Measurements from ENCODE around the gene EPHX1.
"Not testable (repeated sequence)": the region's sequence is repeated elsewhere in the genome, so short reads cannot be mapped to it uniquely, and the experiment has no call there.

The EPHX1 gene

DNA sequence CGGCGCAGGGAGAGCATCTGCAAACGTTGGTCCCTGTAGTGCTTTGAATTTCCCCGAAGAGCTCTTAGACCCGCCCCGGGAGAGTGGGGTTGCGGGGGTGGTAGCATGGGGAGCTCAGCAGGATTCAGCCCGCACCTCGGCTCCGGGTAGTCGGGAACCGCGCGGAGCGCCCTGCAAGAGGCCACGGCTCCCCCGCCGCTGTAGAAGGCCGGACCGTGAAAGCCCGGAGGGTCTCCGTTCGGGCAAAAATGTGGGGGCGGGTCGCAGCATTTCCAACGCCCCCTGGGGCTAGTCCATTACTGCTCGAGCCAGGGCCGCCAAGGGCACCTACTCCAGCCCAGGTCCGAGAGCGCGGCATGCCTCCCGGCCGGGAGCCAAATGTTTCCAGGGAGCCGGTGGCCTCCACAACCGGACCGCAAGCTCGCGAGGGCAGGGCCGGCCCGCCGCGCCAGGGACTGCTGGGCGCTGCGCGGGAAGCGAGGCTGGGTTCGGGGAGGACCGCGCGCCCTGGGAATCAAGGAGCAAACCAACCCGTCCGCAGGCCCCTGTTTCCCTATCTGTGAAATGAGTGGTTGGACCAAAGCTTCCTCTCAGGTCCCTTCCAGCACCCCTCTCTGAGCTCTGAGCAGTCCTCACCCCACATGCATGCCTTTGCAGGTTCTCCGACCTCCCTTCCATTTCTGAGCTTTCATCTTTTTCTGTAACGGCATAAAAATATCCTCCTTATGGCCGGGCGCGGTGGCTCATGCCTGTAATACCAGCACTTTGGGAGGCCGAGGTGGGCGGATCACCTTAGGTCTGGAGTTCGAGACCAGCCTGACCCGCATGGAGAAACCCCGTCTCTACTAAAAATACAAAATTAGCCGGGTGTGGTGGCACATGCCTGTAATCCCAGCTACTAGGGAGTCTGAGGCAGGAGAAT is 73.0 kb downstream of the EPHX1 start:
- no peak for DNase-seq

DNA sequence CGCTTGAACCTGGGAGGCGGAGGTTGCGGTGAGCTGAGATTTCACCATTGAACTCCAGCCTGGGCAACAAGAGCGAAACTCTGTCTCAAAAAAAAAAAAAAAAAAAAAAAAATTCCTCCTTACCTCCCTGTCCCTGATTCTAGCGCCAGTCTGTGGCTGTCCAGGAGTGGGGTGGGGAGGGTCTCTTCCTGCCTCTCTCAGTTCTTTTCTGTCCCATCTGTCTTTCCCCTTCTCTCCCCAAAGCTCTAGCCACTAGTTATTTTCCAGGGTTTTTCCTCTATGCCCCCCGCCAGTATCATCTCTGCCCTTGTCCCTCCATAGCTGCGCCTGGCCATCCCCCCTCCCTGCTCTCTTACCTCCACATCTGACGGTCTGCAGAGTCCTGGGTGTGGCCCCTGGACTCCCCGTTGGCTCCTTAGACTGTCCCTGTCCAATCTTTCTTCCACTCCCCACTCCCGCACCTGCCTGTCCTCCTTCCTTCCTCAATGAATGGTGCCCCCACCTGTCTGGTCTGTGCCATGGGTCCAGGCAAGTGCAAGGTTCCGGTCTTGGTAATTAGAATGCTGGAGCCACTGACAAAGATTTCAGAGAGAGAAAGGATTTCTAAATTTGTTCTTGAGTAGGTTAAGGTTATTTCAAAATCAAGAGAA is 73.8 kb downstream of the EPHX1 start:
- no peak for DNase-seq

DNA sequence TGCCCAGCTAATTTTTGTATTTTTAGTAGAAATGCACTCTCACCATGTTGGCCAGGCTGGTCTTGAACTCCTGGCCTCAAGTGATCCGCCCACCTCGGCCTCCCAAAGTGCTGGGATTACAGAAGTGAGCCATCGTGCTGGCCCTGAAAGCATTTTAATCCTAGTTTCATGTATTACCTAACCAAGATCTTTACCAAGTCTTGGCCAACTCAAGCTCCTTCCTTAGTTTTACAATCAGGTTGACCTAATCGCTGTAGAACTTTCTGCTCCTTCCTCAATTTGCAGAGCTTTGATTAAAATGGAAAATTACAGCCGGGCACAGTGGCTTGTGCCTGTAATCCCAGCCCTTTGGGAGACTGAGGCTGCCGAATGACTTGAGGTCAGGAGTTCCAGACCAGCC is 75.4 kb downstream of the EPHX1 start:
- DNase-seq: no peak

DNA sequence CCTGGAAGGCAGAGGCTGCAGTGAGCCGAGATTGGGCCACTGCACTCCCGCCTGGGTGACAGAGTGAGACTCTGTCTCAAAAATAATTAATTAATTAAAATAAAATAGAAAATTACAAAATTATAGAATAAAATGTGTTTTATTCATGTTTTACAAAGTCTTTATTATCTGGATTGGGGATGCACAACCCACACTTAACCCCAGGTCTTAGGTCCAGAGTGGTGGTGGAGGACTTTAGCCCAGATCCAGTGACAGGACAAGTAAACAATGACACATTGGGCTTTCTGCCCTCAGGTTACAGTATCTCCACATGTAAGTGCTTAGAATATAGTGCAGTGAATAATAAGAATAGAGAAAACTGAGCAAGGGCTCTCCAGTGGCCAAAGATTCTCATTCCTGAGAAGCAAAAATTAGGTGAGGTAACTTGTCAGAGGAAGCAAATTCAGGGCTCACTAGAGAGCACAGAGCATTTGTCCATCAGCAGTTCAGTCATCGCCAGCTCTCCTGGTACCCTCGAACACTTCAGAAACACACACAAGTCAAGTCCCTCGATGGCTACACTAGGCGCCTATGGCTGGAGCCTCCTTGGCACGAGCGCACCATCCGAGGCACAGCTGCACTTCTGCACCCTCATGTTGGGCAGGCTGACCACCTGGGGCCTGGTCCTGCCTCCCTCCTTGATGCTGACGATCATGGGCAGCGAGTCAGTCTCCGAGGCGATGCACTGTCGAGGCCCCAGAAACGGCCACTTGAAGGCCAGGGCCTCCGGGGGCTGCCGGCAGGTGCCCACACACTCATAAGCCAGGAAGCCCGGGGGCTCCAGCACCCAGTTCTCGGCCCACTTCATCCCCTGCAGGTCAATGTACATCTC is 76.5 kb downstream of the EPHX1 start:
- DNase-seq: no peak

DNA sequence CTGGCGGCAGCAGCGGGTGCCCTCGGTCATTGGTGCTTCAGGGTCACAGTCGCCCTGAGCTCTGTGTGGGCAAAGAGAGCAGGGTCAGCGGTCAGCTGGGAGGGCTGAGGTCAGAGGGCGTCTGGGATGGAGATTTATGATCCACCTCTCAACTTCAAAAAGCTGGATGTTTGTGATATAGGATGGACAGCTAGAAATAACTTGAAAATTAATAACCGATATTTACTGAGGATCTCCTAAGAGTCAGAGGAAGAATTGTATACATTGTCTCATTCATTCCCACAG is 77.0 kb downstream of the EPHX1 start:
- no peak for DNase-seq

DNA sequence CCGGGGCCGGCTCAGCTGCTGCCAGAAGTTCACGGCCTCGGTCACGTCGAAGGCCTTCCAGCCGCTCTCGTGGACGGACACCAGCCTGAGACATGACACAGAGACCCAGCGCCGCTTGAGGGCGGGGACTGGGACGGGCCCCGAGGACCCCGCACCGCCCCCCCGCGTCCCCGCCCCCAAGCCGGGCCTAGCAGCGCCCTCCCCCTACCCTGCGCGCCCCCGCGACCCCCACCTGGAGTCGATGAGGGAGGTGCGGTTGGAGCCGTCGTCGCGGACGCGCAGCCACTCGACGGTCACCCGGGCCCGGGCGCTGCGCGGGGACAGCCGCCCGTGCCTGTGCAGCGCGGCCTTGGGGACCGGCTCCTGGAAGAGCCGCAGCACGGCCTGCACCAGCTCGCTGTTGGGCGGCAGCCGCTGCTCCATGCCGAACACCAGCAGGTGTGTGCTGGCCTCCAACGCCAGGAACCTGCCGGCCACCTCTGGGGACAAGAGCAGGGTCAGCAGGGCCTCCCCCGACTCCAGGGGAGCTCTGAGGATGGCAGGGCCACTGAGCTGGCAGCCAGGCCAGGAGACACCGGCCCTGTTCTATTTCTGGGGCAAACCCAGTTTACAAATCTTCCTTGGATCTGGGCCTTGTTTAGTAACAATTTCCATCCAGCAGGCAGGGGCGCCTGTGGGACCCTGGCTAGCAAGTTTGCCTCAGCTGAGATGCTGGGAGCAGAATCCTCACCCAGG is 77.8 kb downstream of the EPHX1 start:
- not testable (repeated sequence) for DNase-seq

DNA sequence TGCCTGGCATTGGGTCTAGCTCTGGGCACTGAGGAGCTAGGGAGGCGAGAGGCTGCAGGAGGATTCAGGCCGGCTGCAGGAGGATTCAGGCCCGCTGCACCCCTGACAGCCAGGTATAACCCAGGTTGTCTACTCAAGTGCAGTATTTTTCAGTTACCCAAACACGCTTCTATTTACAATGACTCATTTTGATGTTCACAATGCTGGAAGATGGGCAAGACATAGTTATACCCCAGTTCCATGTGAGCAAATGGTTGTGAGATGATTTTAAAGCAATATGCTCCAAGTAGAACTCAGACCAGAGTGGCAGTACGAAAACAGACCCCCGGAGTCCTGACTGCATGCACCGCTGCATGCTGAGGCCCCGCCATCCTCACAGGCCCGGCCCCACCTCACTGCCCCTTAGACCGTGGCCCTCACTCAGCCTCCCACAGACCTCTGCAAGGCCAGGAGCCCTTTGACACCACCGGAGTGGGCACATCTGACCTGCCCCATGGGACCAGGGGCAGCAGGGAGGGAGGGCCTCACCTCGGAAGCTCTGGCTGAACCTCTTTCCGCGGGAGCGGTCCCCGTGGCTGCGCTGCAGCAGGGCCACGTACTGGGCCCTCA is 78.5 kb downstream of the EPHX1 start:
- no peak for DNase-seq

DNA sequence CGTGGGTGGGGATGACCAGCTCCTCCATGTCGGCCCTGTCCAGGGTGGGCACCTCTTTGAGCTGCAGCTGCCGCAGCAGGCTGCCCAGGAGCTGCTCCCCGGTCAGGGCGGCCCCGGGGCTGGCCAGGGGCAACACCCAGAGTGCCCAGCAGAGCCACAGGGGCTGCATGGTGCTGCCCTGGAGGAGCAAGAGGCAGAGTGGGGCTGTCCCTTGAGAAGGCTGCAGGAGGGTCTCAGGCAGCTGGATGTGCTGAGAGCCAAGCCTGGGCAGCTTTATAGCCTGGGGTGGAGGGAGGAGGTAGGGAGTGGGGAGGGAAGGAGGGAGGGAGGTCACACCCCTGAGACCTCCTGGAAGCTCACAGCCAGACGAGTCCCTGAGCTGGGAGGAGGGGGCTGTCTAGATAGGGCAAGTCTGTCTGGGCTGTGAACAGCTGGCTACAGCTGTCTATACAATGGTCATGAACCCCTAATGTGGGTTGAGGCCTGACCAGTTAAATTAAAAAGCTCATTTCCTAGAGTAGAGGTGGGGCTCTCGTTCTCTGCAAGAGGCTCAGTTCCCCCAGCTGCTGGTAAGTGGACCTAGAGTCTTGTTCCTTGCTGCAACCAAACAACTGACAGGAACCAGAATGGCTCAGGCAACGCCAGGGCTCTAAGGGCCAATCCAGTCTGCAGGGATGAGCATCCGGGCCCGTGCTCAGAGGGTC is 79.1 kb downstream of the EPHX1 start, which contains the start of gene LEFTY1:
LEFTY1 (minus strand) TSS at position 249 of the 704 bp plus-strand sequence; CDS start at position 169, 80 bp downstream.
- no peak for DNase-seq

DNA sequence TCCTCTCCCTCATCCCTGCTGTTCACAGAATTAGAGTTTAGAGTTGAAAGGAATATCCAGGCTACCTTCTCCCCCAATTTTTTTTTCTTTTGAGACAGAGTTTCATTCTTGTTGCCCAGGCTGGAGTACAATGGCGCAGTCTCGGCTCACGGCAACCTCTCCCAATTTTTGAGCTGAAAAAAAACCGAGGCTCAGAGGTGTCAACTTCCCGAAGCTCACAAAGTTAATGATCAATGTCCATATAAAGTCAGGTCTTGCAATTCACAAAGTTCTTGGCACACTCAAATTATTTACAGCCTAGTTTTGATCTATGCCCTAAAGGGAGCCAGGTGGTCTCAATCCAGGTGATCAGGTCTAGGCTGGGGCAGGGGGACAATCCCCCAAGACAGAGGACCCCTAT is 79.8 kb downstream of the EPHX1 start:
- no peak for DNase-seq

DNA sequence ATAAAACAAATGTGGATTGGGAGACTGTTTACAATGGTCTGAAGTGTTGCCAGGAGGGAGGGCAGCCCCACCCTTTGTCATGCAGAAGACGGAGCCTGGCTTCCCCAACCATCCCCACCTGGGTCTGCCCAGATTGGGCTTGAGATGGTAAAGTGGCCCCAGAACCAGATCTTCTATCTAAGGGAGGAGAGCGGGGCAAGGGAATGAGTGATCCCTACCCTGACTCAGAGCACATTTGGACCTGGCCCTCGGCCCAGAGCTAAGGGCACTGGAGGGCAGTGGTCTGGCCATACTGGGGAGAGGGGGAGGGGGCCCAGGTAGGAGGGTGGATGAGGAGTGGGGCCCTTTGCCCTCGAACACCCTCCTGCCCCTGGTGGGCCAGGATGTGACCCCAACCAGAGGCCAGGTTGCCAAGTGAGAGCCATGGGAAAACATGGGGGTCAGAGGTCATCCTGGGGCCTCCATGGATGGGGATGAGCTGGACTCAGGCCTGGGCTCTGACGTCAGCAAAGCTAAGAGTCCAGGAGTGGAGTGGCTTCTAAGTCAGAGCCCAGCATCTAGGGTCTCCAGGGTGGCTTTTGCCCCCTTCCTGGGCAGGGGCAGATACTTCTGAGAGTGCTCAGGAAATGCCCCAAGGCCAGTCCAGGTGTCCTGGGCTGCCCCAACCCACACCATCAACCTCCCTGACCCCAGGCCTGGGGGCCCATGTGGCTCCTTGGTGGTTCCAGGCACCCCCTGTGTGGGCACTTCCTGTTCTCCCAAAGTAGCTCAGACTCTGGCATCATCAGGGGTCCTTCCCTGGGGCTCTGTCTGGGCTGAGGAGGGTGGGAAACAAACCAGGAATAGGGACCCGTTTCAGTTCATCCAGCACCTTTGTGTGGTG is 80.7 kb downstream of the EPHX1 start:
- no peak for DNase-seq

DNA sequence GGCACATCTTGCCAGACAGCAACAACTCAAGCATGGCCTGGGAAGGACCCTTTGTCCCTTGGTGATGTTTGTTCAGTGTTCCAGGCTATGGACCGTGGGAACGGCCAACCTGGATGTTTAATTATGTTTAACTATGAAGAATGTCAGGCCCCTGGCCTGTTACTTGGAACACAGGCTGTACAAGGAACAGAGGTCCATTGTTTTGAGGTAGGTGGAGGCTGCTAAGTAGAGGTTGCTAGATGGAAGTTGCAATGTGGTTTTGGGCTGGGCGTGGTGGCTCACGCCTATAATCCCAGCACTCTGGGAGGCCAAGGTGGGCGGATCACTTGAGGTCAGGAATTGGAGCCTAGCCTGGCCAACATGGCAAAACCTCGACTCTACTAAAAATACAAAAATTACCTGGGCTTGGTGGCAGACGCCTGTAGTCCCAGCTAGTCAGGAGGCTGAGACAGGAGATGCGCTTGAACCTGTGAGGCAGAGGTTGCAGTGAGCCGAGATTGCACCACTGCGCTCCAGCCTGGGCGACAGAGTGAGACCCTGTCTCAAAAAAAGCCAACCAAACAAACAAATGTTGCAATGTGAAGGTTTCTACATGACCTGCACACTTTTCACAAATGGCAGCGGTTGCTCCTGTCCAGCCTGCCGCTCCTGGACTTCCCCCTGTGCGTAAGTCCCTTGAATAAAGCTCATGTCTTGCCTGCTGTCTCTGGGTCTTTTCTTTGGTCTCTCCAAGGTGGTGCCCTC is 81.5 kb downstream of the EPHX1 start:
- no peak for DNase-seq

DNA sequence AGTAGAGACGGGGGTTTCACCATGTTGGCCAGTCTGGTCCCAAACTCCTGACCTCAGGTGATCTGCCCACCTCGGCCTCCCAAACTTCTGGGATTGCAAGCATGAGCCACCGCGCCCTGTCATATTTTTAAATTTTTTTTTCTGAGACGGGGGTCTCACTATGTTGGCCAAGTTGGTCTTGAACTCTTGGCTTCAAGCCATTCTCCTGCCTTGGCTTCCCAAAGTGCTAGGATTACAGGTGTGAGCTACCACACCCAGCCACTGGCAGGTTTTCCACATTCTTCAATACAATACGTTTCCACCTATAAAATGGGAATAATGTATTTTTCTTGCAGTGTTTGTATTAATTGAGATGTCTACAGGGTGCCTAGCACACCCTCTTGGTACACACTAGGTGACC is 82.4 kb downstream of the EPHX1 start:
- DNase-seq: no peak
